Memory B cell (primary cell): Measurements from ENCODE around the gene PIGU.
"Not testable (repeated sequence)": the region's sequence is repeated elsewhere in the genome, so short reads cannot be mapped to it uniquely, and the experiment has no call there.

Experiments
- ATAC-seq: fragments of 150-1000 bp; cut with Tn5 transposase; 2 replicates; pipeline ENCODE4 v1.10.0; 2021; ENCODE audit warnings: low read depth, mild to moderate bottlenecking, moderate library complexity
- DNase-seq, 2 donors: peaks; one replicate each; pipeline ENCODE4 v3.0.0; 2022; ENCODE audit warnings: low spot score in 2 of 2
- H3K27ac Mint-ChIP-seq: one replicate; pipeline ENCODE4 v1.8.0; 2022; ENCODE audit warnings: mild to moderate bottlenecking, moderate library complexity, mixed read lengths
- H3K27me3 Mint-ChIP-seq: one replicate; pipeline ENCODE4 v1.8.0; 2022; ENCODE audit warnings: mixed read lengths
- H3K36me3 Mint-ChIP-seq: one replicate; pipeline ENCODE4 v1.8.0; 2022; ENCODE audit warnings: mild to moderate bottlenecking, mixed read lengths
- H3K4me1 Mint-ChIP-seq: one replicate; pipeline ENCODE4 v1.8.0; 2022; ENCODE audit warnings: mixed read lengths
- H3K4me3 Mint-ChIP-seq: one replicate; pipeline ENCODE4 v1.8.0; 2022; ENCODE audit warnings: mild to moderate bottlenecking, moderate library complexity, mixed read lengths
- H3K9me3 Mint-ChIP-seq: one replicate; pipeline ENCODE4 v1.8.0; 2022; ENCODE audit warnings: mixed read lengths

The PIGU gene

GRCh38 chr20:34658654-34659053 is 18.2 kb downstream of the PIGU start:
- H3K4me1 Mint-ChIP-seq, H3K27me3 Mint-ChIP-seq, ATAC-seq, H3K9me3 Mint-ChIP-seq, H3K4me3 Mint-ChIP-seq, H3K36me3 Mint-ChIP-seq, H3K27ac Mint-ChIP-seq, DNase-seq: not testable (repeated sequence)

DNA sequence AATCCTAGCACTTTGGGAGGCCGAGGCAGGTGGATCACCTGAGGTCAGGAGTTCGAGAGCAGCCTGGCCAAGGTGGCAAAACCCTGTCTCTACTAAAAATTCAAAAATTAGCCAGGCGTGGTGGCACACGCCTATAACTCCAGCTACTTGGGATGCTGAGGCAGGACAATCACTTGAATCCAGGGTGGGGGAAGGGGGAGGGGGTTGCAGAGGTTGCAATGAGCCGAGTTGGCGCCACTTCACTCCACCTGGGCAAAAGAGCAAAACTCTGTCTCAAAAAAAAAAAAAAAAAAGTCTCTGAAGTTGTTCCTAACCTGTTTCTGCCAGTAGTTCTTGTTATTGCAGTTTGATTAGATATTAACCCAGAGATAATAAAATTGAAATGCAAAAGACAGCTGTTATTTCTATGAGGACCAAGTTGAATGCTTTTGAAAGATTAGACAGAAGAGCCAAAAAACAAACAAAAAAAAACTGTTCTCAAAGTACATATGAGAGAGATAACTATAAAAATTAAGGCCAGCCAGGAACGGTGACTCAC is 22.6 kb downstream of the PIGU start:
- Mint-ChIP-seq H3K36me3 (peaks cover 17% of the 10 kb centered on the region), H3K4me3 (no peak overlapping the region), H3K27ac (no peak overlapping the region), H3K9me3 (no peaks in the 10 kb centered on the region), H3K4me1 (no peaks in the 10 kb centered on the region), H3K27me3 (no peaks in the 10 kb centered on the region)
- ATAC-seq = no peak
- DNase-seq = no peak

- Mint-ChIP-seq H3K4me3 (no peak overlapping the region), H3K27ac (no peak overlapping the region), H3K36me3 (peaks cover 15% of the 10 kb centered on the region), H3K4me1 (no peaks in the 10 kb centered on the region), H3K9me3 (no peaks in the 10 kb centered on the region), H3K27me3 (no peaks in the 10 kb centered on the region)
- DNase-seq (no peak), ATAC-seq (no peak)
Observed at GRCh38 chr20:34651200-34651599, 25.7 kb downstream of the PIGU start.

- Mint-ChIP-seq H3K27ac (no peak overlapping the region), H3K27me3 (no peaks in the 10 kb centered on the region), H3K9me3 (no peaks in the 10 kb centered on the region), H3K4me3 (no peak overlapping the region), H3K4me1 (no peaks in the 10 kb centered on the region), H3K36me3 (peaks cover 7% of the 10 kb centered on the region)
- no peak for DNase-seq
- no peak for ATAC-seq
Observed at GRCh38 chr20:34647737-34648136, 29.2 kb downstream of the PIGU start.

DNA sequence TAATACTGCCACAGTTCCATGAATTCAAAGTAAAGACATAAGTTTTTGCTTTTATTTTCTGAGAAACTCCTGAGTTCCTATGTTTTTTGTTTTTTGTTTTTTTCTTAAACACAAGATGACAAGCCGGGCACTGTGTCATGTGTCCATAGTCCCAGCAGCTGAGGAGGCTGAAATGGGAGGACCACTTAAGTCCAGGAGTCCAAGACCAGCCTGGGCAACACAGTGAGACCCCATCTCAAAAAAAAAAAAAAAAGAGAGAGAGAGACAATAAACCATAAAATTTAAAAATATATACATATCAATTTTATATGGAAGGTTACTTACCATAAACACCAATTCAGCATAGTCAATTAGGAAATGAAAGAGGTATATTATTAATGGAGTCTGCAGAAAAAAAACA is 31.9 kb downstream of the PIGU start:
- ATAC-seq (no peak), DNase-seq (no peak)
- Mint-ChIP-seq H3K9me3 (no peaks in the 10 kb centered on the region), H3K4me1 (no peaks in the 10 kb centered on the region), H3K4me3 (no peak overlapping the region), H3K36me3 (peaks cover 3% of the 10 kb centered on the region), H3K27me3 (no peaks in the 10 kb centered on the region), H3K27ac (no peak overlapping the region)

DNA sequence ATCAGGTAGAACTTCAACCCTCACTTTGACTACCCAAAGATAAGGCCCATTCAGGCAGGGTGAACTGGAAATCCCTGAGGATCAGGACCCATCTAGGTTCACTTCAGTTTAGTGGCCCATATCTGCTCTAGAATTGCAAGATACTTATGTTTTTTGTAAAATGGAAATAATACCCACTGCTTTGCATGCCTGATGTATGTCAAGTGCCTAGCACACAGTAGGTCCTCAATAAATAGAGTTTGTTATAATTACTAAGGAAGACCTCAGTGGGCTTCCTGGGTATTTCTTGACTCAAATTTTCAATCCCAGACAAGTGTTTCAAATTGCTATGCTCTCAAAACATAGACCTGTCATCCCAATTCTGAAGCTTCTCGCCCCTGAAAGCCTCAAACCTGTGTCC is 32.5 kb downstream of the PIGU start:
- H3K36me3 Mint-ChIP-seq = peaks cover 3% of the 10 kb centered on the region
- no peaks in the 10 kb centered on the region for H3K27me3 Mint-ChIP-seq
- no peaks in the 10 kb centered on the region for H3K9me3 Mint-ChIP-seq
- no peak for DNase-seq
- no peak overlapping the region for H3K4me3 Mint-ChIP-seq
- no peaks in the 10 kb centered on the region for H3K4me1 Mint-ChIP-seq
- no peak overlapping the region for H3K27ac Mint-ChIP-seq
- ATAC-seq = no peak

DNA sequence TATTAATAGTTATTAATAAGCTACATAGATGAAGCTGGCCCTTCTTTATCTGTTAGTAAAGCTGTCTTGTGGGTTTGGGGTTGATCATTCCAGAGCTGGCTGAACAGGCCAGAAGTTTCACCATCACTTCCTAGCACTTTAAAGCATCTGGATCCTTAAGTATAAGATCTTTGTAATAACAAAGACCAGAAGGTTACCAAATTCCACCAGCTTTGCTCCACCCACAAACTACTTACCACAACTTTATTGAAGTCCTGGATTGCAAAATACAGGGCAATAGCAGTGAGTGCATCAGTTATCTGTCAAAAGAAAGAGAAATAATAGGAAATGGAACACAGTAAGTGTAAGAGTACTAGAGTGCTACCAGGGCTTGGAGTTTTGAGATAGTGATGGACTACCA is 33.0 kb downstream of the PIGU start:
- no peaks in the 10 kb centered on the region for H3K27me3 Mint-ChIP-seq
- ATAC-seq (no peak), DNase-seq (no peak)
- no peak overlapping the region for H3K4me3 Mint-ChIP-seq
- H3K36me3 Mint-ChIP-seq = peaks cover 3% of the 10 kb centered on the region
- no peak overlapping the region for H3K27ac Mint-ChIP-seq
- no peaks in the 10 kb centered on the region for H3K4me1 Mint-ChIP-seq
- no peaks in the 10 kb centered on the region for H3K9me3 Mint-ChIP-seq

- ATAC-seq = no peak
- H3K4me1 Mint-ChIP-seq = no peaks in the 10 kb centered on the region
- no peaks in the 10 kb centered on the region for H3K9me3 Mint-ChIP-seq
- H3K36me3 Mint-ChIP-seq = peaks cover 6% of the 10 kb centered on the region
- H3K27ac Mint-ChIP-seq = no peak overlapping the region
- H3K27me3 Mint-ChIP-seq = no peaks in the 10 kb centered on the region
- DNase-seq = no peak
- no peak overlapping the region for H3K4me3 Mint-ChIP-seq
Observed at GRCh38 chr20:34642009-34642408, 34.9 kb downstream of the PIGU start.

- DNase-seq = no peak
Observed at GRCh38 chr20:34639755-34640222, 37.1 kb downstream of the PIGU start.

DNA sequence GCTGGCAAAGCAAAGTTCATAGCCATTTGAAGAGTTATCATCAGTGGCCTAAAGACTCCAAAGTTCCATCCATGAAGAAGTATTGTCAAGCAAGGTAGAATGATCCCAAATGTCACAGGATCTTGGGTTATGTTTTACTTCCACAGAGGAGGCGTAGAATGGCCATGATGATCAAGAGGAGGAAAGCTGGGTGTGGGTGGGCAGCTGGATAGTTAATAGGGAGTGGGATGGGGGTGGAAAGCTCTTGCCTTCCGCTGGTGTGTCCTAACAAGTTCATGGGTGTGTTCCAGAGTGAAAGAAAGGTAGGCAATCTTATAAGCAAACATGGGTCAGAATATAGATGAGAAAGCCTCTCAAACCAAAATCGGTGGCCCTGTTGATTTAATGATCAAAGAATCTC is 38.4 kb downstream of the PIGU start:
- no peaks in the 10 kb centered on the region for H3K9me3 Mint-ChIP-seq
- H3K4me1 Mint-ChIP-seq = no peaks in the 10 kb centered on the region
- ATAC-seq (no peak), DNase-seq (no peak)
- H3K27ac Mint-ChIP-seq = peak overlapping the region; percentile 1
- peaks cover 18% of the 10 kb centered on the region for H3K36me3 Mint-ChIP-seq
- no peak overlapping the region for H3K4me3 Mint-ChIP-seq
- no peaks in the 10 kb centered on the region for H3K27me3 Mint-ChIP-seq

More at GRCh38 chr20:34639755-34640222, 37.1 kb downstream of the PIGU start:
- H3K9me3 Mint-ChIP-seq = no peaks in the 10 kb centered on the region
- H3K36me3 Mint-ChIP-seq = peaks cover 17% of the 10 kb centered on the region
- no peaks in the 10 kb centered on the region for H3K27me3 Mint-ChIP-seq
- H3K27ac Mint-ChIP-seq = no peak overlapping the region
- no peak for ATAC-seq
- H3K4me1 Mint-ChIP-seq = no peaks in the 10 kb centered on the region
- H3K4me3 Mint-ChIP-seq = no peak overlapping the region

GRCh38 chr20:34638039-34638292 is 38.9 kb downstream of the PIGU start:
- Mint-ChIP-seq H3K9me3 (no peaks in the 10 kb centered on the region), H3K4me3 (no peak overlapping the region), H3K4me1 (no peaks in the 10 kb centered on the region), H3K27me3 (no peaks in the 10 kb centered on the region), H3K36me3 (peaks cover 22% of the 10 kb centered on the region), H3K27ac (no peak overlapping the region)
- no peak for DNase-seq
- ATAC-seq = no peak

GRCh38 chr20:34637245-34638038 is 39.5 kb downstream of the PIGU start:
- no peaks in the 10 kb centered on the region for H3K27me3 Mint-ChIP-seq
- ATAC-seq (no peak), DNase-seq (no peak)
- H3K36me3 Mint-ChIP-seq = peaks cover 28% of the 10 kb centered on the region
- H3K4me1 Mint-ChIP-seq = no peaks in the 10 kb centered on the region
- no peak overlapping the region for H3K27ac Mint-ChIP-seq
- no peak overlapping the region for H3K4me3 Mint-ChIP-seq
- no peaks in the 10 kb centered on the region for H3K9me3 Mint-ChIP-seq

DNA sequence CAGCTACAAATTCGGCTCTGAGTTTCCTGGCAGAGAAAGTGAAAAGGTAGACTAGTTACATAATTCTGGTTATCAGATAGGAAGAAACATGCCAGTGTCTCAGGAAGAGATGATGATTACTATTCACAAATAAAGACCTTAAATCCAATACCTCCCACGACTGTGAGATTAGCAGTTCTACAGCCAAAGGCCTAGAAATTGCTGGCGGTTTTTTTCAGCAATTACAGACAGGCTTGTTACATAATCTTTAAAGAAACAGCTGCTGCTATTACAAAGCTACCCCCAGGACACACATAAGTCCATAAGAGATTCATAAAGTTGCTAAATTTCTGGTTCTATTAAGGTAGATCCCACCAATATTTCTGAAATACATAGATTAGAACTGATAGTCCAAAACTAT is 40.2 kb downstream of the PIGU start:
- Mint-ChIP-seq H3K9me3 (no peaks in the 10 kb centered on the region), H3K36me3 (peaks cover 29% of the 10 kb centered on the region), H3K4me1 (no peaks in the 10 kb centered on the region), H3K27ac (no peak overlapping the region), H3K4me3 (no peak overlapping the region), H3K27me3 (no peaks in the 10 kb centered on the region)
- ATAC-seq = no peak
- no peak for DNase-seq

DNA sequence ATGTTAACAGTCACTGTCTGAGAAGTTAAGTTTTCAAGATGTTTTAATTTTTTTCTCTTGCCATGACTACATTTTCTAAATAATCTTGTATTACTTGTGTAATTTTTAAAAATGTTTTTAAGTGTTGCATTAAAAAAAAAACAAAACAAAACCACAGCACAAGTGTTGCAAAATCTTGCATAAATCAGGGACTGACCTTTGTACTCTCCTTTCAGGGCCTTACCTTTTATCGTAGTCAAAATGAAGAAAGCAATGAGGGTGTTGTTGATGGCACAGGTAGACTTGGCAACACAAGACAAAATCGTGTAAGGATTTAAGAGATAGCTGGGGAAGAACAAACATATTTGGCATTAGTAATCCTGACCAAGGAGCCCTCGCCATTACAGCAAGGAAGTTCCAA is 42.5 kb downstream of the PIGU start:
- ATAC-seq (no peak), DNase-seq (no peak)
- H3K27me3 Mint-ChIP-seq = no peaks in the 10 kb centered on the region
- peaks cover 33% of the 10 kb centered on the region for H3K36me3 Mint-ChIP-seq
- H3K4me1 Mint-ChIP-seq = no peaks in the 10 kb centered on the region
- no peak overlapping the region for H3K4me3 Mint-ChIP-seq
- no peak overlapping the region for H3K27ac Mint-ChIP-seq
- no peaks in the 10 kb centered on the region for H3K9me3 Mint-ChIP-seq

- H3K9me3 Mint-ChIP-seq = no peaks in the 10 kb centered on the region
- H3K27ac Mint-ChIP-seq = no peak overlapping the region
- no peaks in the 10 kb centered on the region for H3K4me1 Mint-ChIP-seq
- H3K4me3 Mint-ChIP-seq = no peak overlapping the region
- no peaks in the 10 kb centered on the region for H3K27me3 Mint-ChIP-seq
- DNase-seq (no peak), ATAC-seq (no peak)
- H3K36me3 Mint-ChIP-seq = peaks cover 29% of the 10 kb centered on the region
Observed at GRCh38 chr20:34632870-34633452, 43.9 kb downstream of the PIGU start.
